PFSK-1 (cell line): Measurements from ENCODE around the gene JMY.

Experiments used
- FOXP2 ChIP-seq: optimal IDR thresholded peaks from 2 replicates; pipeline ENCODE3; 2011; ENCODE audit warnings: borderline replicate concordance, control low read depth, inconsistent platforms; ENCODE audit not compliant: insufficient read depth; ENCODE audit errors: extremely low read length, extremely low read depth
- POLR2AphosphoS5 ChIP-seq: IDR thresholded peaks from 2 replicates; pipeline ENCODE4 v1.6.1; 2012; ENCODE audit warnings: low read depth, mild to moderate bottlenecking, control low read depth, low read length, moderate library complexity
- REST ChIP-seq, 2 experiments: IDR thresholded peaks; 2 replicates each; pipeline versions ENCODE4 v1.6.1 to v1.8.0; 2011 to 2012; ENCODE audit warnings: low read depth in 2 of 2, low read length in 2 of 2, control low read depth in 1 of 2, inconsistent platforms in 1 of 2, mild to moderate bottlenecking in 1 of 2, moderate library complexity in 1 of 2; ENCODE audit not compliant: insufficient read depth in 1 of 2
- SIN3A ChIP-seq: IDR thresholded peaks from 2 replicates; pipeline ENCODE4 v1.6.1; 2012; ENCODE audit warnings: mild to moderate bottlenecking, low read length, moderate library complexity, borderline replicate concordance; ENCODE audit not compliant: insufficient read depth
- TAF1 ChIP-seq: IDR thresholded peaks from 2 replicates; pipeline ENCODE4 v1.6.1; 2012; ENCODE audit warnings: low read length, control low read depth, borderline replicate concordance; ENCODE audit not compliant: insufficient read depth

The JMY gene

GRCh38 chr5:79193643-79194042 lies 42.3 kb upstream of the JMY start:
- no peak for TF ChIP-seq FOXP2
- TF ChIP-seq SIN3A: no peak
- TF ChIP-seq POLR2AphosphoS5: no peak
- no peak for TF ChIP-seq REST (IDR thresholded peaks at IDR 0.05; ENCODE audit: insufficient read depth in 1 of 2, low read depth in 2 of 2, low read length in 2 of 2)
- TF ChIP-seq TAF1: no peak

- TF ChIP-seq TAF1 (no peak), REST (IDR thresholded peaks at IDR 0.05; ENCODE audit: insufficient read depth in 1 of 2, low read depth in 2 of 2, low read length in 2 of 2) (no peak), FOXP2 (no peak), POLR2AphosphoS5 (no peak), SIN3A (no peak)
Observed at GRCh38 chr5:79200573-79201183, 35.3 kb upstream of the JMY start.

- TF ChIP-seq FOXP2 (no peak), REST (IDR thresholded peaks at IDR 0.05; ENCODE audit: insufficient read depth in 1 of 2, low read depth in 2 of 2, low read length in 2 of 2) (no peak), POLR2AphosphoS5 (no peak), SIN3A (no peak), TAF1 (no peak)
Observed at GRCh38 chr5:79201206-79201605, 34.7 kb upstream of the JMY start.

- no peak for TF ChIP-seq REST (IDR thresholded peaks at IDR 0.05; ENCODE audit: insufficient read depth in 1 of 2, low read depth in 2 of 2, low read length in 2 of 2)
- no peak for TF ChIP-seq SIN3A
- TF ChIP-seq POLR2AphosphoS5: no peak
- TF ChIP-seq FOXP2: no peak
- TF ChIP-seq TAF1: no peak
Observed at GRCh38 chr5:79202076-79202475, 33.9 kb upstream of the JMY start.

- TF ChIP-seq FOXP2 (no peak), POLR2AphosphoS5 (no peak), SIN3A (no peak), REST (IDR thresholded peaks at IDR 0.05; ENCODE audit: insufficient read depth in 1 of 2, low read depth in 2 of 2, low read length in 2 of 2) (no peak), TAF1 (no peak)
Observed at GRCh38 chr5:79205965-79206364, 30.0 kb upstream of the JMY start.
